H1 (cell line): ENCODE measurements around the gene KCNQ1OT1. TPM values are rescaled to one million over a fixed set of nuclear protein-coding genes. Genes with fewer than 3 reads are reported as not detected.

Experiments
- CHD7 ChIP-seq: fragments of 300-600 bp; sonication (generic); IDR thresholded peaks from 2 replicates; pipeline ENCODE4 v1.7.1; 2012; ENCODE audit warnings: low read length, moderate library complexity, mild to moderate bottlenecking, inconsistent platforms; ENCODE audit not compliant: insufficient replicate concordance
- JUND ChIP-seq: IDR thresholded peaks from 2 replicates; pipeline ENCODE4 v1.6.1; 2011; ENCODE audit warnings: mild to moderate bottlenecking, improper control_type of control experiment, low read length
- MAX ChIP-seq: IDR thresholded peaks from 2 replicates; pipeline ENCODE4 v1.6.1; 2012; ENCODE audit warnings: inconsistent platforms
- POU5F1 ChIP-seq: IDR thresholded peaks from 2 replicates; pipeline ENCODE4 v1.6.1; 2011; ENCODE audit warnings: low read depth, mild to moderate bottlenecking, low read length, moderate library complexity
- RAD21 ChIP-seq, 2 experiments: IDR thresholded peaks in 1 of 2; conservative IDR thresholded peaks in 1 of 2; 2 replicates each; pipeline ENCODE4 v1.6.1; 2011; ENCODE audit warnings: low read depth in 2 of 2, low read length in 2 of 2, improper control_type of control experiment in 1 of 2, inconsistent platforms in 1 of 2, mild to moderate bottlenecking in 1 of 2, moderate library complexity in 1 of 2
- SAP30 ChIP-seq: fragments of 300-600 bp; sonication (generic); IDR thresholded peaks from 2 replicates; pipeline ENCODE4 v1.7.1; 2012; ENCODE audit warnings: low read length, moderate library complexity, mild to moderate bottlenecking, inconsistent platforms; ENCODE audit not compliant: insufficient read depth, insufficient replicate concordance
- TAF1 ChIP-seq: IDR thresholded peaks from 2 replicates; pipeline ENCODE4 v1.6.1; 2011; ENCODE audit warnings: mild to moderate bottlenecking, low read depth, low read length
- TCF12 ChIP-seq: IDR thresholded peaks from 2 replicates; pipeline ENCODE4 v1.6.1; 2011; ENCODE audit warnings: low read depth, mild to moderate bottlenecking, low read length
- ZNF274 ChIP-seq: IDR thresholded peaks from 2 replicates; pipeline ENCODE4 v1.7.0; 2012; ENCODE audit warnings: low read length, borderline replicate concordance; ENCODE audit errors: extremely low read depth
- polyA plus RNA-seq, 7 experiments: library from polyadenylated mRNA; depleted of rRNA in 3 of 7; stranded (reverse) in 5 of 7; unstranded in 2 of 7; fragments of >200 nt in 5 of 7; fragments of 200-250 nt in 2 of 7; gene quantifications; 1 replicate in 5 of 7; 2 replicates in 1 of 7; 4 replicates in 1 of 7; pipeline versions ENCODE4 v1.2.1 to v1.2.3, GENCODE V29; 2011 to 2013; ENCODE audit warnings: missing spikeins in 2 of 7, mixed read lengths in 2 of 7
- total RNA-seq: library from RNA; stranded (reverse); fragmentation: NEBNext Ultra II Directional; extraction: Animal tissue kit (Norgen Biotek cat#: 25700); gene quantifications from 2 replicates; pipeline ENCODE4 v1.2.1, GENCODE V29; 2021

KCNQ1OT1 gene
- total and polyA plus RNA-seq, 2 of the 8 experiments (the other 6 are each of a cell fraction or from before 2014, with no cell fraction given): 0.21 to 1.2 TPM

GRCh38 chr11:2662430-2663299 lies 37.1 kb downstream of the KCNQ1OT1 start (continued):
- TF ChIP-seq CHD7: no peak
- TF ChIP-seq MAX: no peak
- no peak for TF ChIP-seq JUND
- TF ChIP-seq ZNF274: no peak
- no peak for TF ChIP-seq POU5F1
- no peak for TF ChIP-seq RAD21 (IDR thresholded peaks at IDR 0.05 in 1 of 2, conservative IDR thresholded peaks at IDR 0.05 in 1 of 2; ENCODE audit: low read depth in 2 of 2, low read length in 2 of 2)
- no peak for TF ChIP-seq TAF1
- TF ChIP-seq SAP30: no peak
- TF ChIP-seq TCF12: no peak
- TF ChIP-seq, all 59 proteins: peak for 0
